M059J (cell line): ENCODE measurements around the gene EGR2. TPM values are rescaled to one million over a fixed set of nuclear protein-coding genes. Genes with fewer than 3 reads are reported as not detected.
A peak's percentile ranks its signal among the peaks of the same experiment; 100 is the strongest.

Experiments used
- DNase-seq: peaks from one replicate; pipeline ENCODE4 v3.0.0-alpha.2; 2012; ENCODE audit warnings: low read depth
- total RNA-seq: library from RNA; depleted of rRNA; stranded (reverse); fragments of >200 nt; shearing (Covaris generic); gene quantifications from 2 replicates; pipeline ENCODE4 v1.2.3, GENCODE V29; 2014; rRNA removed

The EGR2 gene
- total RNA-seq: 0.05 TPM in 1 of 2 replicates, not detected in the other

DNA sequence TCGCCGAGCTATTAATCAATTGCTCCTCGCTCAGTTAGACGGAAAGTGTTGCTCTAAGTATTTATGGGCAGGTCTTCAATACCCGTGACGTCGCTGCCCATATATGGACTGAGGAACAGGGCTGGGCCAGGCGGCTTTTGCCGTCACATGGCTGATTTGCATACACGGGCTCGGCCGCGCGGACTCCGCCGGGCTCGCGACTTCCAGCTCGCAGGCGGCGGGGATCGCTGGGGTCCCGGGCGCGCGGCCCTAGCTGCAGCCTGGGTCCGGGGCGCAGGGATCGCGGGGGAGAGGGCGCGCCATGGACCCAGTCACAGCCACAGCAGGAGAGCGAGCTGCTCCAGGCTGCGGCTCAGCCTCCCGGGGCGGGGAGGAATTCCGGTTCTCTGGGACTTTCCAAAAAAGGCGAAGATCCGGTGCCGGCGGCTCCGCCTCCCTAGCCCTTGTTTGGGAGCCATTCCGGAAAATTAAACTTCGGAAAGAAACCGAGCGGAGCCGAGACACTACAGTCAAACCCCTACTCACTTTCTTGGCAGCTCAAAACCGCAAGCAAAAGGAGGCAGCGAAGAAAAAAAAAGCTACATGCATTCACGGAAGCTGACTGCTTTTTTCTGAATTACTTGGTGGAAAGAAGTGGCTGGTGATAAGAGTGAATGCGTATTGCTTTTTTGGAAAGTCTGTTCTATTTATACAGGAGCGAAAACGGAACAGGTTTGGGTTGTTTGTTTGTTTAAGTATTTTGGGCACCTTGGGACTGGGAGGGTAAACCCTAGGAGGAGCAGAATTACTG is at the start of gene EGR2:
EGR2 (minus strand) TSS at position 36 of the 790 bp plus-strand sequence. CDS start 337 bp downstream, outside the sequence.
- peak; percentile 90 for DNase-seq

DNA sequence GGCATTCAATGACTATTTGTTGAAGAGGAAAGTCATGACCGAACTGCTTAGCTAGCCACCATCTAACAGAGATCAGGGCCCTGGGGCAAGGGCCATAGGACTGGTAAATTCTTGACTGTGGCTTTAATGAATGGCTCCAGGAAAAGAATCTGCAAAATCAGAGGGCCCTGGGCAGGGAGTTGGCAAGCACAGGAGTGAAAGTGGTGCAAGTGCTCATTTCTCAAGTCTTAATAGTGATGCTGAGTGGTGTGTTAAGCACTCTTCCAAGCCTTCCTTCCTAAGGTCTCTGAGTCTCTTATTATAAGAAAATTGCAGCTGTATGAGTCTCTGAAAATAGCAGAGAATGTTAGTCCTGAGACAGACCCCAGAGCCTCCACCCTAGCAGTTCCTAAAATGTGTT is 46.3 kb upstream of the EGR2 start:
- DNase-seq: no peak

DNA sequence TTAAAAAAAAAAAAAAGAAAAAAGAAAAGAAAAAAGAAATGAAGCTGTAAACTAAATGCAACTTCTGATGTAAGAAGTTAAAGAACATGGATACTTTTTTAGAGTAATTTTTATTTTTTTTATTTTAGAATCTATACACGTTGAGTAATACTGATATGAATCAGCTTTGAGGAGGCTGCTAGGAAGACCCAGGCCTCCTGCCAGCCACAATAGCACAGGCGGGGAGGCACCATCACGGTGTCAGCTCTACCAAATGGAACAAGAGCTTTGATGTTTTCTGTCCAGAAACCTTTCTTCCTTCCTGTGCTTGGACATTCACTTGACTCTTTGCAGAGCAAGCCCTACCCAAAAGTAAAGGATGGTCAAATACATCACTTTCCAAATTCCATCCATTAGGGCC is 45.3 kb upstream of the EGR2 start:
- no peak for DNase-seq

DNA sequence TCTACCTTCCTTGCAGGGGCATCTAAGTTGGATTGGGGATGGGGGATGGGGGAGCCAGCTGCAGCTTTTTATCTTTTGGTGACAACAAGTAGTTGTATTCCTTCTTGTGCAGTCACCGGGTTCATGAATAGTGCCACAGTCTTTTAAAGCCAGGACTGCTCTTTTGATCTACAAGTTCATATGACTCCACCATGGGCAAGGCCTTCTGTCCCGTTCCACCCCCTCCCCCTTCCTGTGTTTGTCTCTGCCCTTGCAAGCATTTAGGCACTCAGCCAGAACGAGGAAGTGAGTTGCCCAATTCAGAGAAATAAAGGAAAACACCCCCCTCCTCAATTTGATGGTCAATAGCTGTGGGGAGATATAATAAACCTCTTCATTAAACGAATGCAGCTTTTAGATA is 44.8 kb upstream of the EGR2 start:
- no peak for DNase-seq

DNA sequence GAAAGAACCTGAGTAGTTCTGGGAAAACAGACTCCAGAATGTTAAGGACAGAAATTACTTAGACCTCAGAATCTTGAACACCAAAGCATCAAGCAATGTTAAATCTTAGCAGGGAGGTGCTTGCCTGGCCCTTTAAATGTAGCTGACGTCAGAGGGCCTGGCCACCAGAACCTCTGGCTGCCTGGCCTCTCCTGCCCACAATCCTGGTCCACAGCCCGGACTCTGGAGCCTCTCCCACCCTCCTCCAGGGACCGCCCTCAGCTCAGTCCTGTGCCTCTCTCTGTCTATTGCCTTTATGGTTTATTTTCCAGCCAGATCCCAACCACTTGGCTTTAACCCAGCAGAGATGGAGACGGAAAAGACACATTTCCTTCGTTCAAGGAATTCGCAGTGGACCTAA is 42.2 kb upstream of the EGR2 start:
- peak; percentile 10 for DNase-seq

DNA sequence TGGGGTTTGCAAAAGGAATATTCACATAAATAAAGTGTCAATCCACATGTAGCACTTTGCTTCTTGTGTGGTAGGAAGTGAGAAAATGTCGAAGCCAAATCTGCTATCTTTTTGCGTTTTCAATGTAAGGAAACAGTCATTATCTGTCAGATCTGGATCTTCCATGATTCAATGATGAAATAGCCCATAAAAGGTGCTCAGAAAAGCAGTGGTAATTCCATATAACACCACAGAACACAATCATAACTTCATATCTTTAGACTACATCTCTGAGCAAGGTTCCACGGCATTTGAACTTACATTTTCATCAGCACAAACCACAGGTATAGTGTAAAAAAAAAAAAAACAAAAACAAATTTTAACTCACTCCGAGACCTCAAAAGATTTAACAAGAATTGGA is 39.9 kb upstream of the EGR2 start:
- DNase-seq: no peak

DNA sequence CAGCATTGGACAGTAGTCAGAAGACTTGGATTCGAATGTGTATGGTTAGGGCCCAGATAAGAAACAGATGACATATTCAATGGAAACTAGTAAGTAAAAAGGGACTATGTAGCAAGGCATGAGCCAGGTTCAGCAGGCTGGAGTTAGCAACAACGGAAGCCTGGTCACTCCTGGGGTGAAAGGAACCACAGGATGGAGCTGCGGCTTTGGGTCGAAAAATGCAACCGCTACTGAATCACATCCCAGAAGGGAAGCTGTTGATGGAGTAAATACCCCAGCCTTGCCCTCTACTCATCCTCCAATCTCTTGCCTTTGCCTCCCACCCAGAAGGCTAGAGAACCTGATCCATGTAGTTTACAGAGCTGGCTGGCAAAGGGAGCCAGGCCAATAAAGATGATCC is 37.5 kb upstream of the EGR2 start:
- DNase-seq: no peak

DNA sequence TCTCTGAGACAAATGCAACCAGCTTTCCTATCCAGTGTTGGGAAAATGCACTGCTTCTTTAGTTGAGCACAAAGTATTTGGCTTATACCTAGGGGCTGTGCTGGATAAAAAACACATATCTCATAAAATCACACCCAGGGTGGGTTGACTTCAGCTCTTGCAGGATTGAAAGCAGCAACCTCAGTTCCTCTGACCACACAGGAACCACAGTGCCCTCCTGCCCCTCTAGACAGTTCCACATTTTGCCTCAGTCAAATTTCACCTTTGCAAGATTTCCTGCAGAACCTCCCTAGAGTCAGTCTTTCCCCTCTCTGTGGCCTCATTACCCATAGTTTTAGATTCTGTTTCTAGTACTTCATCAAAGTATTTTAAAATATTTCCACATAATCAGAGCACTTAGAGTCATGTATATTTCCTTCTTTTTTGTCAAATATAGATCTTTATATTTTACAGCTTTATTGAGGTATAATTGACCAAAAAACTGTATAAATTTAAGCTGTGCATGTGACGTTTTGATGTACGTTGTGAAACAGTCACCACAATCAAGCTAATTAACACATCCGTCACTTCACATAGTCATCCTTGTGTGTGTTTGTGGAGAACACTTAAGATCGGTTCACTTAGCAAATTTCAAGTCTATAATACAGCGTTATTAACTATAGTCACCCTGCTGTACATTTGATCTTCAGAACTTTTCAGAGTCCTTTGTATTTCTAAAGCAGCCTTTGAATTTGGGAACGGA is 37.0 kb upstream of the EGR2 start:
- DNase-seq: no peak

DNA sequence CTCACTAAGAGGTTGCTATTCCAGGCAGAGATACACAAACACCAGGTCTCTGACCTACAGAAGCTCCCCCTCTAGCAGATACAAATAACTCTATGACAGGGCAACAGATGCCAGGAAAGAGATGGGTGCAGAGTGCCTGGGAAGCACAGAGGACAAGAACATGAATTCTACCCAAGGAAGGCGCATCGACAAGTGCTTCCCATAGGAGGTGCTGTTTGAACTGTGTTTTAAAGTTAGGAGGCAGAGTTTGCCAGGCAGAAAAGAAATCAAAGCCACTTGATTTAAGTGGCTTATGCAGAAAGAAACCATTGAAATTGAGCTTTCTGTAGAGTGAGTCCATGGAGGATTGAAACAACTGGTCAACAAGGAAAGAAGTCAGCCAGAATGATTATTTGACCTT is 35.3 kb upstream of the EGR2 start:
- DNase-seq: no peak

DNA sequence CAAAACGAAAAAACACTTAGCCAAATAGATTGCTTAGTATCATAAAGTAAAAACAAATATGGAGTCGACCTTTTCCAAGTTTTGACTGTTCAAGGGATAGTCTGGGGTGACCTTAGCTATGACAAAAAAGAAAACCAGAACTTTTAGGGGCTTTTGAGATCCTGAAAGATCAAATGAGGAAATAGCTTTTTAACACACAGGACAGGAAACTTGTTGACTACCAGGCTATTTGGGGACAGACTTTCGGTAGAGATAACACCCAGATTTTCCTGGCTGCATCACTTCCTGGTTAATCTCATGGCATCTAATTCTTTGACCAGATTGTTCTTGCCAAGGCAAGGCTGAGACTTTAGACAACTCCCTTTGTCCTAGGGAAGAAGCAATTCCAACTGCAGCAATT is 34.5 kb upstream of the EGR2 start:
- DNase-seq: no peak

DNA sequence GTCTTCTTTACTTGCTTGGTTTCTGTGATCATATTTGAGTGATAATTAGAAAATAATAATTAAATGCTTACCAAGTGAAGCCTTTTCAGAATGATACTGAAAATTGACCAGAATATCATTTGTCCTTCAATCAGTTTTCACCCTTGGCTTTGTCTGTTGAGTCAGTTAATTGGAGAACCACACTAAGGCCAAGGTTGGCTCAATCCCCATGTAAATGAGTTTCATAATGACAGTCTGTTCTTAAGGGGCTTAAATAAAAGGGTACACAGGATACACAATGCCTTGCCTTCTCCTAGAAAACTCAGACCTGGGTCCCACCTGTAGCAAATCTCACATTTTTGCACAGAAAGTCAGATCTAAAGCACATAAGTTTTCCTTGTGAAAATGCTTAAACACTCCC is 31.3 kb upstream of the EGR2 start:
- DNase-seq: no peak

DNA sequence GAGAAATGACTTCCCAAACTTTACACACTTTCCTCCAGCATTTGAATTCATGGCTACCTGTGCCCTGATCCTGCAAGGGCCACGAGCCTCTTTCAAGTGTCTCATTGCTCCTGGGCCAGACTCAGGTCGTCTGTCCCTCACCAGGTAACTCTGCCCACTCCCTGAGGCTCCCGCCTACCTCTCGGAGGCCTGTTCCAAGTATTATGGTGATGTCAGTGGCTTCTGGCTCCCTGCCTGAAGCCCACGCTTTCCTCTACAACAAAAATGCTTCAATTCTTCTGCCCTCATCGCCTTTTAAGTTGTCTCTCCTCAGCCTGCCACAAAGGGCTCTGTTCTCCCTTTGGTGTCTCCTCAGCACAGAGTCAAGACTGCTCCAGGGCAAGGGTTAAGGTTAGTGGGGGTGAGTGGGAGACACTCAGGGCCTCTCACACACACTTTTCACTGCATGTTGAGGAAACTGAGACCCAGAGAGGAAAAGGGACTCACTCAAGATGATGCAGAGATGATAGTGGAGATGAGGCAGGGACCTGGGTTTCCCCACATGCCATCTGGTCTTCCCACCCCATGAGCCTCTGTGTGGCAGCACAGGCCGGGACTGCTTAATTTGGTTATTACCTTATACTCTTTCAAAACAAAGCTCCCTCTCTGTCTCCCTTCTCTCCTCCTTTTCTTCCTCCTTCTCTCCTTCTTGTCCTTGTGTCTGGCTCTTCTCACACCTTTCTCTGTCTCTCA is 28.3 kb upstream of the EGR2 start:
- no peak for DNase-seq

DNA sequence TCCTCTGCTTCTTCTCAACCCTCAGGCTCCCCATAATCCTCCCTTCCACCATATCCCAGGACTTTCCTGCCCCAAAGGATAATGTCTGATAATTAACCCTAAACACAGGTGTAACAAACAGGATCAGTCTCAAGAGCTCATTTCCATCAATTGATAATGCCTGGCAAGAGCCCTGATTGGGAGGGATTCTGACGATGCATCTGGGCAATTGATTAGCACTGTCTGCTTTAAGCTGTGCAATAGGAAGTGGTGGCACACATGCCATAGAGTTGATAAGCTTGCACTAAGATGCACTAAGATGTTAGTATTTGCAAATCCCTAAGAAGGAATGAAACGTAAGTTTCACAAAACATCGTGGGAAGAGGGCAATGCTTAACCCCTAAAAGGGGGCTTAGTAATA is 27.4 kb upstream of the EGR2 start:
- DNase-seq: no peak

DNA sequence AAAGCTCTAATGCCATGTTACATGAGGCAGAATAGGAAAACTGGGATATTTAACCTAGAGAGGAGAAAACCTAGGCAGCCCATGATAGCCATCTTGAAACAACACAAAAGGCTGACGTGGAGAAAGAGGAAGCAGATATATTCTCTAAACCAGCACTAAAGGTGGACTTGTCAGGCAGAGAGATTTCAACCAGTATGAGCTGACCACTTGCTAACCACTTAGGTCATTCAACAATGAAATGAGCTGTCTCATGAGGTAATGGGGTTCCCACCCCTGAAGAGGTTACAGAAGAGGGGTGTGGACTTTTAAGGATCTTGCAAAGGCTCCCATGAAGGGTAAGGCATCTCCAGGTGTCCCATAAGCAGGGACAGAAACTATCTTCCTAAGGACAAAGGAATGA is 26.8 kb upstream of the EGR2 start:
- no peak for DNase-seq

DNA sequence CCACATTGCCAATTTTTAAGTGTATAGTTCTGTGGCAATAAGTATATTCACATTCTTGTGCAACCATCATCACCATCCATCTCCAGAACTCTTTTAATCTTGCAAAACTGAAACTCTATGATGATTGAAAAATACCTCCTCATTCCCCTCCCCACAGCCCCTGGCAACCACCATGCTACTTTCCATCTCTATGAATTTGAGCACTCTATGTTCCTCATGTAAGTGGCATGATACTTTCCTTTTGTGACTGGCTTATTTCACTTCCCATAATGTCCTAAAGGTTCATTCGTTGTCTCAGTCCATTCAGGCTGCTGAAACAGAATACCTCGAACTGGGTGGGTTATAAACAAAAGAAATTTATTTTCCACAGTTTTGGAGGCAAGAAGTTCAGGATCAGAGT is 23.4 kb upstream of the EGR2 start:
- DNase-seq: no peak

DNA sequence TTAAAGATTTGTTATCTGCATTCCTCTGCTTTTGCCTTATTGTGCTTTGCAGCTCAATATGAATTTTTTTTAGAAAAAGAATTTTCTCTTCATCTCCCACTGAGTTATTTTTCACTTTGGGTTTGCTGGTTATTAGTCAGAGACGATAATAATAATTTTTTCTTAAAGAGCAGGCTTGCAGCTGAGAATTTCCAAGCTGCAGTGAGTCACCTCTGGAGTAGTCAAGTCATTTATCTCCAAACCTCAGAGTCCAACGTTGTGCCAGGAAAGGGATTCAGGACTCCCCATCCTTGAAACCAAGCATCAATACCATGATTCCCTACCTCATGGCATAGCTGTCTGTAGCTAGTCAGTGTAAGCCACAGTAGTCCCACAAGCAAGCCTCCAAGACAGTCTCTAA is 15.2 kb upstream of the EGR2 start:
- DNase-seq: peak; percentile 42

DNA sequence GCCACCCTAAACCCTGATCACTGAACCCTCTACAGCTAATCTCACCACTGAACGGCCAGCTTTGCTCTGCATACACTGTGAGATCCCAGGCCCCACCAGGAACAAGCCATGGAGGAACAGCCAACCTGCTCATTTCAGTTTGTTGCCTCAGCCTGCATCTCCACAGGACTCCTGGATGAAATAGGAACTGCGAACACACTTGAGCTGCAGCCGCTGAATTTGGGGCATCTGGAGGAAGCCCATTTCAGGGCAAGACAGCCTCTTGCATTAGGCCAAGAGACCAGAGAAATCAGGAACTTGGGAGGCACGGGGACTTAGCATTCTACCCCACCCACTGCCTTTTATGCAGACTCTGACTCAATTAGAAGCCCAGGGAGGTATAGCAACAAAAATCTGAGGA is 14.5 kb upstream of the EGR2 start:
- no peak for DNase-seq

DNA sequence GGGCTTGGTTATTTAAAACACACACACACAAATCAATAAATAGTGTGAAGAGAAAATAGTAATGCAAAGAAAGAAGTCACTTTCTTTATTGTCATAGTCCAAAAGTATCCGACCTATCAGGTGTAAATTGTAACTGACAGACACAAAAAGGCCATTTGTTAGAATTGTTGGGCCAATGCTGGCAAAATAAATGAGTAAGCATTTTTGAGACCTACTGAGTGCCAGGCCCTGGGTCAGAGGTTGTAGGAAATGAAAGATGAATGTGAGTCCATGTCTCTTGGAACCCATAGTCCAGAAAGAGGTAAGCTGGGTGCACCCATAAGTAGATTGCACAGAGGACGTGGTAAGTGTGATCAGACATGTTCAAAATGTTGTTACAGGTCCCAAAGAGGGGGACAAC is 13.5 kb upstream of the EGR2 start:
- no peak for DNase-seq

DNA sequence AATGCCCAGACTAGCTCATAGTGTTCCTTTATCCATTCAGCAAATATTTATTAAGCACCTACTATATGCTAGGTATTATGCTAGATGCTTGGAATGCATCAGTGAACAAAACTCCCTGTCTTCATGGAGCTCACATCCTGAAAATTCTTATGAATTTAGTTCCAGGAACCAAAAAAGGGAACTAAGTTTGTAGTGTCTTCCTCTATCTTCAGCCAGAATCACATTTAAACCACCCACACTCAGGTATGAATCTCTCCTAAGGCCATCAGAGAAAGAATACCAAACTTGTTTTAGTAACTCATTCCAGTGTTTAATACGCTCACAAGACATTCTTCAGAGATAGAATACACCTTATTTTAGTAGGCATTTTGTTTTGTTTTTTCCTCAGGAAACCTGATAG is 10.1 kb upstream of the EGR2 start:
- no peak for DNase-seq

DNA sequence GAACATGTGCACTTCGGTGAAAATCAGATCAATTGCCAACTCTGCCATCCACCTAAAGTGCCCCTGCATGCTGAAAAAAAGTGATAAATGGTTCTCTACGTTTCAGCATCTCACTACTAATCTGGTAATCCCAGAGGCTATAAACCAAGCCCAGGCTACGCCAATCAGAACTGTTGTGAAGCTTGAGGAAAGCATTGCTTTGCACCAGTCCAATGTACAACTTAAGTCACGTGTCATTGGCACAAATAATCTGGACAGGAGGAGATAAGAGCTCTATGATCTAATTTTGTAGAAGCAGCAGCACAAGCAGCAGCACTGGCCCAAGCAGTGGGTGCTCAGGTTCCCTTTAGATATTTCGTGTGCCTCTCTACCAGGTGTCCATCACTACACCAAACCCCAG is 4.4 kb upstream of the EGR2 start:
- no peak for DNase-seq

DNA sequence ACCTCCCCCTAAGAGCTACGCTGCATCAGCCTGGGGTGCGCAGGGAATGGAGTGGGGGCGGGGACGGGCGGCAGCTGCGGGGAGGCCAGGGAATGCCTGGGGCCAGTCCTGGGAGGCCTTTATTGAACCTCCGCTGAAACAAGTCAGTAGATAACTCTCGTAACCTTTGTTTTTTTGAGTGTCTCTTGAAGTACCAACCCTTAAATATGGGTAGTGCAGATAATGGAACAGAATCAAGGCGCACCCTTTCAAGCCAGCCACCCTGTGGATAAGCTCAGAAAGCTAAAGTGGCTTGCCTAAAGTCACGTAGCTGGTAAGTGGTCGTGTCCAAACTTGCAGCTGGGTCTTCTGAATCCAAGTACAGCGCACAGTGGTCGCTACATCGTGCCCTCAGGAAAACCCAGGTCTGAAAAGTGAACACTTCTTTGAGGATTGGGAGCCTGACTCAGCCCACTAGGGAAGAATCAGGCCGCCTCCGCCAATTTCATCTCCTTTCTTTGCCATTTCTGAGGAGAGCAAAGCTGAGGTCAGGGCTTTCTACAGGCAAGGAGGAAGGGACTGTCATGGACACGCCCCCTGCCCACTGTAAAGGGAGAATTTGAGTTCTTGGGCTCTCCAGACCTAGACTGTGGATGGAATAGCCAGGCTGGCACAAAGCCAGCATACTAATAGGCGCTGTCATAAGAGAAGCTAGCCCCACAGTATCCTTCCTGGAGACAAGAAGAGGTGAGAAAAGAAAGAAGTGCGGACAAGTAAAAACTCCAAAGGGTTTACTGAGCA is 3.2 kb upstream of the EGR2 start:
- no peak for DNase-seq

DNA sequence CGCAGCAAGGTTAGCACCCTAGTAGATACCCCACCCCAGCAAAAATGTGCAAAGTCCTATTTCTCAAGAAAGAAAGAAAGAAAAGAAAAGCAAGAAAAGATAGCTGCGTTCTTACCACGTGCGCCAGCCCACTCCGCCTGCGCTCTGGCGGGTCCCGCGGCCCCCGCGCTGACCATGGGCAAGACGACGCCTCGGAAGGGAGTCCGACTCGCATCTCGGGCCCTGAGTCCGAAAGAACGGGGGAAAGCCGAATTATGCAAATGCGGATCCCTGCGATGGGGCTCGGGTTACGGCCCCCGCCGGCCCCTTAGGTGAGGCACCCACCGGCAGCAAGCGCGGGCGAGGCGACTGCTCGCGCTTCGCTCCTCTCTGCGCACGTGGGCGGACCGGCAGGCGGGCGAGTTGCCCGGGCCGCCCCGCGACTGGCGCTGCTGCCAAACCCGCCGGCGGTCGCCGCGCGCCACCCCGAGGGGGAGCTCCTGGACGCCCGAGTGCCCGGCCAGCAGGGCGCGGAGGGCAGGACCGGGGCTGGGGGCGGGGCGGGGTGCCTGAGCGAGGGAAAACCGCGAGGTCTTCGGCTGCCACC is 2.4 kb upstream of the EGR2 start:
- no peak for DNase-seq
